Esophagus squamous epithelium (tissue), 4 donors: ENCODE measurements around the gene RPLP1.

Experiments
- CTCF ChIP-seq, 6 experiments: fragments of 450-650 bp in 4 of 6; fragments of 200-600 bp in 2 of 6; sonication (generic) in 2 of 6; IDR thresholded peaks; one replicate each; pipeline ENCODE4 v1.5.1; 2016 to 2019; ENCODE audit warnings: antibody characterized with exemption in 6 of 6, mild to moderate bottlenecking in 4 of 6, moderate library complexity in 4 of 6
- POLR2A ChIP-seq, 4 donors: fragments of 450-650 bp; IDR thresholded peaks; one replicate each; pipeline ENCODE4 v1.6.1; 2017; ENCODE audit warnings: antibody characterized with exemption in 4 of 4, mild to moderate bottlenecking in 4 of 4, moderate library complexity in 3 of 4

GRCh38 chr15:69460481-69460880 is 7.9 kb downstream of the RPLP1 start:
- no peak for TF ChIP-seq CTCF (IDR thresholded peaks at IDR 0.05)
- TF ChIP-seq POLR2A (IDR thresholded peaks at IDR 0.05): no peak
